ENCODE measurements around the gene OR10H1. TPM values are rescaled to one million over a fixed set of nuclear protein-coding genes. Genes with fewer than 3 reads are reported as not detected.
A peak's percentile ranks its signal among the peaks of the same experiment; 100 is the strongest.
"Not testable (repeated sequence)": the region's sequence is repeated elsewhere in the genome, so short reads cannot be mapped to it uniquely, and the experiment has no call there.

The OR10H1 gene
- polyA plus RNA-seq, 2 of the 4 experiments (the other 2 are of a cell fraction) = not detected

DNA sequence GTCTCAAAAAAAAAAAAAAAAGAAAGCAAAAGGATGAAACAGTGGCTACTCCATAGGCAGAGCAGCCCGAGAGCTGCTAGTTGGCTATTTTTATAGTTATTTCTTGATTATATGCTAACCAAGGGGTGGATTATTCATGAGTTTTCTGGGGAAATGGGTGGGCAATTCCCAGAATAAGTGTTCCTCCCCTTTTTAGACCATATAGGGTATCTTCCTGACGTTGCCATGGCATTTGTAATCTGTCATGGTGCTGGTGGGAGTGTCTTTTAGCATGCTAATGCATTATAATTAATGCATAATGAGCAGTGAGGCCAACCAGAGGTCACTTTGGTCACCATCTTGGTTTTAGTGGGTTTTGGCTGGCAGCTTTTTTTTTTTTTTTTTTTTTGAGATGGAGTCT, 25.4 kb upstream of the OR10H1 start:
- no peaks in the 10 kb centered on the region for H3K9me3 ChIP-seq
- ChIA-PET CTCF (interaction anchor here (0.5 kb wide), 1 partner anchor 1269 kb away, joined by 3 read pairs; the partner anchor contains the start of gene NDUFB7), POLR2A (no interaction called here)
- TF ChIP-seq FOSL2 (IDR thresholded peaks at IDR 0.05) (no peak), FOSL2 (CRISPR knock-in tag; IDR thresholded peaks at IDR 0.05) (no peak), POLR2A (IDR thresholded peaks at IDR 0.05; ENCODE audit: low read length) (no peak), RFX5 (IDR thresholded peaks at IDR 0.05) (no peak), CEBPB (IDR thresholded peaks at IDR 0.05) (no peak), RNF2 (IDR thresholded peaks at IDR 0.05; ENCODE audit: borderline replicate concordance, low read depth) (no peak), HEYL (CRISPR knock-in tag; IDR thresholded peaks at IDR 0.05) (no peak), FOSB (CRISPR knock-in tag; IDR thresholded peaks at IDR 0.05) (no peak), SREBF2 (IDR thresholded peaks at IDR 0.05) (no peak), MAFK (IDR thresholded peaks at IDR 0.05; ENCODE audit: partially characterized antibody) (no peak), RCOR1 (IDR thresholded peaks at IDR 0.05; ENCODE audit: low read depth, low read length) (no peak), FOXS1 (CRISPR knock-in tag; IDR thresholded peaks at IDR 0.05) (no peak), EHF (CRISPR knock-in tag; IDR thresholded peaks at IDR 0.05) (no peak), RAD21 (conservative IDR thresholded peaks at IDR 0.05 in 1 of 2, IDR thresholded peaks at IDR 0.05 in 1 of 2) (no peak), HDAC2 (IDR thresholded peaks at IDR 0.05) (no peak), KDM5A (IDR thresholded peaks at IDR 0.05) (no peak)
- TF ChIP-seq, protein P1, sequence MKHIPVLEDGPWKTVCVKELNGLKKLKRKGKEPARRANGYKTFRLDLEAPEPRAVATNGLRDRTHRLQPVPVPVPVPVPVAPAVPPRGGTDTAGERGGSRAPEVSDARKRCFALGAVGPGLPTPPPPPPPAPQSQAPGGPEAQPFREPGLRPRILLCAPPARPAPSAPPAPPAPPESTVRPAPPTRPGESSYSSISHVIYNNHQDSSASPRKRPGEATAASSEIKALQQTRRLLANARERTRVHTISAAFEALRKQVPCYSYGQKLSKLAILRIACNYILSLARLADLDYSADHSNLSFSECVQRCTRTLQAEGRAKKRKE (CRISPR knock-in tag; IDR thresholded peaks at IDR 0.05; ENCODE audit: low read depth) = no peak
- TF ChIP-seq, protein P2, sequence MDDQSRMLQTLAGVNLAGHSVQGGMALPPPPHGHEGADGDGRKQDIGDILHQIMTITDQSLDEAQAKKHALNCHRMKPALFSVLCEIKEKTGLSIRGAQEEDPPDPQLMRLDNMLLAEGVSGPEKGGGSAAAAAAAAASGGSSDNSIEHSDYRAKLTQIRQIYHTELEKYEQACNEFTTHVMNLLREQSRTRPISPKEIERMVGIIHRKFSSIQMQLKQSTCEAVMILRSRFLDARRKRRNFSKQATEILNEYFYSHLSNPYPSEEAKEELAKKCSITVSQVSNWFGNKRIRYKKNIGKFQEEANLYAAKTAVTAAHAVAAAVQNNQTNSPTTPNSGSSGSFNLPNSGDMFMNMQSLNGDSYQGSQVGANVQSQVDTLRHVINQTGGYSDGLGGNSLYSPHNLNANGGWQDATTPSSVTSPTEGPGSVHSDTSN (IDR thresholded peaks at IDR 0.05) = no peak
- TF ChIP-seq, protein P3, sequence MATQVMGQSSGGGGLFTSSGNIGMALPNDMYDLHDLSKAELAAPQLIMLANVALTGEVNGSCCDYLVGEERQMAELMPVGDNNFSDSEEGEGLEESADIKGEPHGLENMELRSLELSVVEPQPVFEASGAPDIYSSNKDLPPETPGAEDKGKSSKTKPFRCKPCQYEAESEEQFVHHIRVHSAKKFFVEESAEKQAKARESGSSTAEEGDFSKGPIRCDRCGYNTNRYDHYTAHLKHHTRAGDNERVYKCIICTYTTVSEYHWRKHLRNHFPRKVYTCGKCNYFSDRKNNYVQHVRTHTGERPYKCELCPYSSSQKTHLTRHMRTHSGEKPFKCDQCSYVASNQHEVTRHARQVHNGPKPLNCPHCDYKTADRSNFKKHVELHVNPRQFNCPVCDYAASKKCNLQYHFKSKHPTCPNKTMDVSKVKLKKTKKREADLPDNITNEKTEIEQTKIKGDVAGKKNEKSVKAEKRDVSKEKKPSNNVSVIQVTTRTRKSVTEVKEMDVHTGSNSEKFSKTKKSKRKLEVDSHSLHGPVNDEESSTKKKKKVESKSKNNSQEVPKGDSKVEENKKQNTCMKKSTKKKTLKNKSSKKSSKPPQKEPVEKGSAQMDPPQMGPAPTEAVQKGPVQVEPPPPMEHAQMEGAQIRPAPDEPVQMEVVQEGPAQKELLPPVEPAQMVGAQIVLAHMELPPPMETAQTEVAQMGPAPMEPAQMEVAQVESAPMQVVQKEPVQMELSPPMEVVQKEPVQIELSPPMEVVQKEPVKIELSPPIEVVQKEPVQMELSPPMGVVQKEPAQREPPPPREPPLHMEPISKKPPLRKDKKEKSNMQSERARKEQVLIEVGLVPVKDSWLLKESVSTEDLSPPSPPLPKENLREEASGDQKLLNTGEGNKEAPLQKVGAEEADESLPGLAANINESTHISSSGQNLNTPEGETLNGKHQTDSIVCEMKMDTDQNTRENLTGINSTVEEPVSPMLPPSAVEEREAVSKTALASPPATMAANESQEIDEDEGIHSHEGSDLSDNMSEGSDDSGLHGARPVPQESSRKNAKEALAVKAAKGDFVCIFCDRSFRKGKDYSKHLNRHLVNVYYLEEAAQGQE (IDR thresholded peaks at IDR 0.05) = no peak
- no peak overlapping the region for H3K4me3 ChIP-seq
- no peak for ATAC-seq
- no peak for FAIRE-seq
- no peak overlapping the region for H3K4me2 ChIP-seq
- no peak overlapping the region for H3K27ac ChIP-seq
- no peak for DNase-seq (ENCODE audit: low read depth in 1 of 2, low spot score in 1 of 2)
- H3K4me1 ChIP-seq = 0 out of 3 replicates have a peak, but pooled peaks cover 2% of the 10 kb centered on the region
- WGBS (ENCODE audit: missing lambda C conversion rate) = 25% methylated on average over 2 of the region's 2 CpGs

DNA sequence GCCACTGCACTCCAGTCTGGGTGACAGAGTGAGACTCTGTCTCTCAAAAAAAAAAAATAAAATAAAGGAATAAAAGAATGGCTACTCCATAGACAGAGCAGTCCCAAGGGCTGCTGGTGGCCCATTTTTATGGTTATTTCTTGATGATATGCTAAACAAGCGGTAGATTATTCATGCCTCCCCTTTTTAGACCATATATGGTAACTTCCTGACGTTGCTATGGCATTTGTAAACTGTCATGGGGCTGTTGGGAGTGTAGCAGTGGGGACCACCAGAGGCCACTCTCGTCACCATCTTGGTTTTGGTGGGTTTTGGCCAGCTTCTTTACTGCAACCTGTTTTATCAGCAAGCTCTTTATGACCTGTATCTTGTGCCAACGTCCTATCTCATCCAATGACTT, 24.4 kb upstream of the OR10H1 start:
- CTCF ChIA-PET; FAIRE-seq; POLR2A ChIA-PET; H3K9me3 ChIP-seq; ATAC-seq; DNase-seq (ENCODE audit: low read depth in 1 of 2, low spot score in 1 of 2); H3K4me1 ChIP-seq; H3K27ac ChIP-seq; H3K4me3 ChIP-seq; H3K4me2 ChIP-seq: not testable (repeated sequence)
- 59% methylated on average over 4 of the region's 4 CpGs for WGBS (ENCODE audit: missing lambda C conversion rate)

DNA sequence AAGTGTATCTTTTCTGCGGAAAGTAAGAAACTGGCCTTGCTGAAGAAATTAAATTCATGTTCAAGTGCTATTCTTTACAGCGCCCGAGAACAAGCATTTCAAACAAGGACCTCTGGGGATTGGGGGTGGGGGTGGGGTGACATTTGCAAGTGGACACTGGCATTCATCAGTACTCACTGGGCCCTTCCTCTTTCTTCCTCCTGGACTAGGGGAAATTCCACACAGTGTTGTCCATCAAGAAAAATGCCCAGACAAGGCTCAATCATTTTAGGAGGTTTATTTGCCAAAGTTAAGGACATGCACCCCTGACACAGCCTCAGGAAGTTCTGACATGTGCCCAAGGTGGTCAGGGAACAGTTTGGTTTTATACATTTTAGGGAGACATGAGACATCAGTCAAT, 22.9 kb upstream of the OR10H1 start:
- CTCF ChIA-PET = no interaction called here
- no peak for DNase-seq (ENCODE audit: low read depth in 1 of 2, low spot score in 1 of 2)
- H3K4me2 ChIP-seq = peak overlapping the region; percentile 96; the same call in 2 of the 3 replicates

More for the DNA sequence above, 22.9 kb upstream of the OR10H1 start:
- Histone ChIP-seq H3K27ac (no peak overlapping the region), H3K4me3 (no peak overlapping the region), H3K9me3 (no peaks in the 10 kb centered on the region), H3K4me1 (0 out of 3 replicates have a peak, but pooled peaks cover 2% of the 10 kb centered on the region)
- FAIRE-seq (no peak), ATAC-seq (no peak)
- TF ChIP-seq EP300 (IDR thresholded peaks at IDR 0.05) = no peak
- 97% methylated on average over 3 of the region's 3 CpGs for WGBS (ENCODE audit: missing lambda C conversion rate)
- POLR2A ChIA-PET = no interaction called here
